GM19238 (cell line): ENCODE results near the gene CAMK2G.

Experiments
- DNase-seq: peaks from one replicate; pipeline ENCODE4 v3.0.0; 2011; ENCODE audit warnings: low spot score; ENCODE audit not compliant: insufficient read length

CAMK2G gene

DNA sequence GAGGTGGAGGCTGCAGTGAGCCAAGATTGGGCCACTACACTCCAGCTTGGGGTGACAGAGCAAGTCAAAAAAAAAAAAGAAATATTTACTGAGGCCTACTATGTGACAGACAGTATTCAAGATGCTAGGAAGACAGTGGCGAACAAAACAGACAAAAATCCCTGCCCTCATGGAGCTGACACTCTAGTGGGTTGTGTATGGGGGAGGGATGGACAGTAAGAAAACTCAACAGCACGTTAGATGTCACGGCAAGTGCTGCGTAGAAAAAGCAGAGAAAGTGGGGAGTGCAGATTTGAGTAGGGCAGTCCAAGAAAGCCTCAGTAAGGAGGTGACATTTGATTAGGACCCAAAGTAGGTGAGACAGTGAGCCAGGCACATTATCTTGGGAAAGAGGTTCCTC, 10.1 kb downstream of the CAMK2G start:
- DNase-seq, result no peak

DNA sequence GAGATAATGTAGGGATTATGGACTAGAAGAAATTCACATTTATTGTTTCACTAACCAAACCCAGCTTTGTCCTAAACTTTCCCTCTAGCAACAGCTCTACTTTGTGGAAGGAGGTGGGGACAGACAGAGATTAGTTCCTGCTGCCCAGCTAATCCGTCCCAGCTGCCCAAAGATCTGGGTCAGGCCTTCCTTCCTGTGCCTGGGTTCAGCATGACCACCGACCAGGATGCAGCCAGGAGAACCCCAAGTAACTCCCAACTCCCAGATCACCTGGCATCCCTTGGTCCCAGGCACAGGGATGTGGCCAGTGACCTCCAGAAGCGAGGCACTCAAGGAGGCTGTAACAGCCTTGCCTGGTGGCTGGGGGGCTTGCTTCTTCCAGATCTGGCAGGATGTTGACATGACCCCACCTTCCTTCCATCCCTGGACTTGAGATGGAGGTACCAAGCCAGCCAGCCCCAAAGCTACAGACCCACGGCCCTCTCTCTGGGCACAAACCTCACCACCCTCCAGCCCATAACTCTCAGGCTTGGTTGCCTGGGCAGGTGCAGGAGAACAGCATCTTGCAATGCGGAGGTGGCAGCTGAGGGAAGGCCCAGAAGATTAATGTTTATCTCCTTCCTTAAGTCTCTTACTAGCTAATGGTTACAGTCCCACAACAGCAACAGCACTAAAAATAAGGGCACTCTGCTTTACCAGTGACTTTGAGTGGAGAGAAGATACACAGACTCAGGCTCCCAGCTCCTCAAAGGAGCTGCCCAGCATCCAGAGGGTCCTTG, 11.1 kb downstream of the CAMK2G start:
- DNase-seq, result no peak

DNA sequence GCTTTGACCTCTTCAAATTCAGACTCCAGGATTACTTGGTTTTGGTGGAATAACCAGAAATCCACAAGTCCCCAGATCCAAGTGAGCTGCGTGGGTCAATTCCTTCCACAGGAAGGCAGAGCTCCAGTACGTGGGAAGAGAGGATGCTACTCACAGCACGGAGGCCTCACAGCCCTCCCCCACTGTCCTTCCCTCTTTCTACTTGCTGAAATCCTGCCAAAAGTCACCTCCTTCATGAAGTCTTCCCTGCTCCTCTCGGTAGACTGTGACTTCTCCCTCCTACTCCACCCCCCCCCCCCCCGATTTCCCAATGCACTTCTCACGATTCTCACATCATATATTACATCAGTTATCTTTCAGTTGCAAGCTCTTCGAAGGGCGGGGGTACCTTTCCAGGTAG, 12.3 kb downstream of the CAMK2G start:
- DNase-seq, result no peak

DNA sequence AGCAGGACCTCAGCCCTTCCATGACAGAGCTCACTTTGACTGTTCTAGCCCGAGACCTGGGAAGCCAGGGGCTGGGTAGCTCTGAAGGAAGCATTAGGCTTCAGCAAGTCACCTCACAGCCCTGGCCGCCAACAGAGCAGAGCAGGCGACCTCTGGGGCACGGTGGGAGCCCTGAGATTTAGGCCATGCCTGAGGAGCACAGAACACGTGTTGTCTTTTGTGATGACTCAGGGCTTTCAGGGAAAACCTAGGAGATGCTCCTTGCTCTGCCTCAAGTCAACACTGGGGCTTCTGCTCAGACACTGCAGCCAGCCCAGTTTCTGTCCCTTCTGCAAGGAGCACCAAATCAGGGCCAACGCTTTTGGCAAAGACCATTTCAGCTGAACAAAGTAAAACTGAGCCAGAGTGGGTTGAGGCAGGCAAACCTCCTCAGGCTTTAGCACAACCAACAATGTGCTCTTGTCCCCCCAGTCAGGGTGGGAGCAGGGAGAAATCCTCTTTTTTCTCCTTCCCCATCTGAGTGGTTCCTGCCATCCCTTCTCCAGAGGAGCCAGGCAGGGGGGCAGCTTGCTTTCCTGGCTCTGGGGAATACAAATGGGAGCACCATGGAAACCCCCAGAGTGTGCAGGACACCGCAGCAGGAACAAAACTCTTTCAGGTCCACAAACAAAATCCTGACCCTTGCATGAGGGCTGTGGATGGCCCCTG, 14.4 kb downstream of the CAMK2G start:
- DNase-seq, result no peak

DNA sequence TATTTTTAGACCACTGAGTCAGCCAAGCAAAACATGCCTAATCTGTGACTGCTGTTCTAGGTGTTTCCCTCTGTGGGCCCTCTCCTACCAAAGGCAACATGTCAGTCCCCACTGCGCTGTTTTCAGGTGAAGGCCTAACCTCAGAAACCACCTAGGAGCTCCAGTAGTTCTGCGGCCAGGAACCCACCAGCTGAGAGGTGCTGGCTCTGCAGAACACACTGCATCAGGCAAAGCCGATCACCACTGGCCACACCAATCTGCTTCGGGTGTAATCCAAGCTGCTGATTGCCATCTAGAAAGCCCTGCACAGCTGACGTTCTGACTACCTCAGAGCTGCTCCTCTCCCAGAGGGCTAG, 14.9 kb downstream of the CAMK2G start:
- no peak for DNase-seq

DNA sequence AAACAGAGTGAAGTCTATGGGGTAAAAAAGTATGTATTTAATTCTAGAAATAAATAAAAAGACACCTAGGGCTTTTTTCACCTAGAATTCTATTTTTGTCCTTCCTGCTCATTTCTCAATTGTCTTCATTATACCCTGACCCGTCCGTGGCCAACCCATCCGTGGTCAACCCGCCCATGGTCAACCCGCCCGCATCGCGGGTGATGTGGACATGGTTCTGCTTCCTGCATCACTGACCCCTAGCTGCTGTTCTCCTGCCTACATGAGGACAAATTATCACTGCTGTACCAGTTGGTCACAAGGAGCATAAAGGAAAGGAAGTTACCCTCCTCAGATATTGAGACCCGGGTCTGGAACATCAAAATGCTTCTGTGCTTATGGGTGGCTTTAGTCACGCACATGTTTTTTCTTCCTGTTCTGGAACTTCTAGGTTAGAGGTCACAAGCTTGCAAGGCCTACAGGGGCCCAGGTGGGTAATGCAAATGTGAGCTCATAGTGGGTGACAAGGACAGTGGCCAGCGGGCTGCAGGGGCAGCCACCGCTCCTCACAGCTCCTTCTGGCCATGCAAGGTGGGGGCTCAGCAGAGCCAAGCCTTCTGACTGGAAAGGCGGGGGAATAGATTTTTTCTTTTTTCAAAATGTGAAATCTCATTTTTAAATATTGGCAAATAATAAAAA, 15.5 kb downstream of the CAMK2G start:
- no peak for DNase-seq

DNA sequence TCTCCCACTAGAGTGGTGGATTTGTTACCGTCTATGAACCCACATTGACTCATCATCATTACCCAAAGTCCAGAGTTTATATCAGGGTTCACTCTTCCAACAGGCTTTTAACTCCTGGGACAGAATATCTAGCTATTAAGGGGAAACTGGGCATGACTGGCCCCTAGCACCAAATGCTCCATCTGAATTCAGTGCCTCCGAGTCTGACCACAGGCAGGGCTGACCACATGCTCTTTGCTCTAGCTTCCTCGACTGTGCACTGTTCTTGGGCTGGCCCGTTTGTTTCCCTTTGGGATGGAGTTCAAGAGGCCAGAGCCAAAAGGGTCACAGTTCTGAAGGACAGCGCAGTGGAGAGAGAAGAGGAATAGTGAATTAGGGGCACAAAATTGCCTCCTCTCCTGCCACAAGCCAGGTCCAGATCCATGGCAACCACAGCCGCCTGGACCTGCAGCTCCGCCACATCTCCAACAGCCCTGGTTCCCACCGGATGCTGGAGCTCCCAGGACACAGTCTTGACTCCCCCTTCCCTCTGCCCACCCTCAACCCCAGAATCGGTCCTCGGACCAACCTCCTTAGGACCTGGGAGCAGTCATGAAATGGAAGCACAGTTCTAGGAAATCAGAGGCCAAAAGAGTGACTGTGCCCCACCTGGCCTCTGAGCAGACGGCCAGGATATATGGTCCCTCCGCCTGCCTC, 16.2 kb downstream of the CAMK2G start:
- DNase-seq, result no peak

DNA sequence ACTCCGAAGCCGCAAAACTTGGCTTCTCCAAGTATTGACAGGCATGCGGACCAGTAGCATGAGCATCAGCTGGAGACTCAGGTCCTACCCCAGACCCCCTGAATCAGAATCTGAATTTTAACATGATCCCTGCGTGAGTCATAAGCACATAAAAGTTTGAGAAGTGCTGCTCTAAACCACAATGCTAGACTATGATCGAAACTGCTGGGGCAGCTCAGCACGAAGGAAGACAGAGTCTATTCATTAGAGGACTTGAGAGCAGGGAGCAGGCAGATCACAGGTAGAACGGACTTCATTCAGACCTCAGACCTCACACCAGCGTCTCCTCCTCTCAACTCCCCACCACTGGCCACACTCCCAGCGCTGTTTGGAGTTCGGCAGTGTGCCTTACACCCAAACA, 16.9 kb downstream of the CAMK2G start:
- no peak for DNase-seq

DNA sequence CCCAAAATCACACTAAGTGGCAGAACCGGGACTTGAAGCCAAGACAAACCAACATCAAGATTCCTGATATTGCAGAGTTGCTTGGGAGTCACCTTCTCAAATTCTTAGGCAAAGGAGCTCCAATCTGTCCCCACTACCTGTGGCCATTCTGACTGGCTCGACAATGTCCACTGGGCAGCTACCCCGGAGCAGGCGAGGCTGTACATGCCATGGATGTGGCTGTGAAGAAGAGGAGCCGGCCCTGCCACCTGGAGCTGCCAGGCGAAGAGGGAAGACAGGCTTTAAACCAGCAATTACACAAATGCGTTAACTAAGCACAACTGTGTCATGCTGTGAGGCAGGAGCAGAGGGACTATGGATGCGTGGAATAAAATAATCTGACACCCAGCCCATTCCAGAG, 18.1 kb downstream of the CAMK2G start:
- no peak for DNase-seq

DNA sequence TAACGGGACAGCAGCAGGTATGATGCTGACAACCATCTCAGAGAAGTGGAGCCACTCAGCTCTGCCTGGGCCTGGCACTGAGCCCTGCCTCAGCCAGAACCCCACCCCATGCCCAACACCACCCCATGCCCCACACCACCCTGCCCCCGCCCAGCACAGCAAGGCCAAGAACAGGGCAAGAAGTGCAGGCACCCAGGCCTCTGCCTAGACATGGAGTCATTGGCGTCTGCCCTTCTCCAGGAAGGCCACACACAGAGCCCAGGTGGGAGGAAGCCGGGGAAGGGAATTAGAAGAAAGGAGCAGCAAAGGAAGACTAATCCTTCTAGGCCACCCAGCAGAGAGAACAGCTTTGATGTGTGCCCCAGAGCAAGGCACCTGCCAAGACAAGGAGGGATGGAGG, 18.9 kb downstream of the CAMK2G start:
- DNase-seq, result no peak

DNA sequence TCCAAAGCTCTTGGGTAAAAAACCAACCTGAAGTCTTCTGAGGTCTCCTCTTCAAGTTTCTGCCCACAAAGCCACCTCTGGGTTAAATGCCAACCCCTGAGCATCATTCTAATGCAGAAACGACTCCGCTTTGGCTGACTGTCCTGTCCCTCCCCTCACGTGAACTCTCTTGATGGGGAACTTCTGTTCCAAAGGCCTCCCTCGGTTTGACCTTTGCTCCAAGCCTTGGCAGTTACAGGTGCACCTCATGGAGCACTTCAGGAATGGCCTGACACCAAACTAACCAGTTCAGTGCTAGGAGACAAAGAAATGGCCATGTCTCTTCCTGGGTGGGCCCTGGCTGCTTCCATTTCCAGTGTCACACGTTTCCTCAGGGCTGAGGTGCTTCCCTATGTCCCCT, 20.0 kb downstream of the CAMK2G start:
- DNase-seq, result no peak

DNA sequence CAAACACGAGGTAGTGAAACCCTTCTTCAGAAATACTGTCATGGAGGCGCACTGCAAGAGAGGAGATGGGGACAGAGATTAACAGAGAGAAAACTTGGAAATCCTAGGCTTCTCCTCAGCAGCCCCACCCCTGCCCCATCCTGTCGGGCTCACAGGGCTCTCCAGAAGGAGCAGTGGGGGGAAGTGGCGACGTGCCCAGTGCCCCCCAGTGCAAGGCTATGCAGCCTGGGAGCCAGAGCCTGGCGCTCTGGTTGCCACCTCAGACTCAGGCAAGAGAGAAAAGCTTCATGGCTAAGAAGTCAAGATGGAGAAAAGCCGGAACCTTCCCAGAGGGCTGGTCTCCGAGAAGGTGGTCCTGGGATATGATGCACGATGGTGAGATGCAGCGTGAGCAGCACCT, 21.2 kb downstream of the CAMK2G start:
- no peak for DNase-seq

DNA sequence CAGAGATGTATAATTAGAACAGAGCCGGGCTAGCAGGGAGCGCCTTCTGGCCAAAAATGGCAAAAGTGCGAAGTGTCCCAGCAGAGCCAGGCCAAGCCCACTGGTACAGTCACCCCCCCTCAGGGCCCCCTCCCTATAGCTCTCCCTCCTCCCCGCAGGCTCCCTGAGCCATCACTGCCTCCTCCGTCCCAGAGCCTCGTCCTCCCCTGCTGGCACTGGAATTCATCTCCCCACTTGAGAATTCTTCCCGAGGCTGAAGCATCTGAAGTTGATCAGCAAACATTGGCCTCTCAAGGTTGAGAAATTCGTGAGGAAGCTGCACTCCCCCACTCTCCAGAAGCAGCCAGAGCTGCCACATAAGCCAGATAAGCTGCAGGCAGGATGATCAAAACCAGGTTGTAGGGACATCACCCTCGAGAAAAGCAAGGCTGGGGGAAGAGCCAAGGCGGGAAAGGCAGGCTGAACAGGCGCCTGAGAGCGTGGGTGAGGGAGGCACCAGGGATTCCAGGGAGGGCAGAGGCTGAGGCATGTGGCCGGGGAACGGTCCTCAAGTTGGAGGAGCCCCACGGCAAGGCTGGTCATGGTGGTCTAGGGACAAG, 23.4 kb downstream of the CAMK2G start:
- DNase-seq, result no peak

DNA sequence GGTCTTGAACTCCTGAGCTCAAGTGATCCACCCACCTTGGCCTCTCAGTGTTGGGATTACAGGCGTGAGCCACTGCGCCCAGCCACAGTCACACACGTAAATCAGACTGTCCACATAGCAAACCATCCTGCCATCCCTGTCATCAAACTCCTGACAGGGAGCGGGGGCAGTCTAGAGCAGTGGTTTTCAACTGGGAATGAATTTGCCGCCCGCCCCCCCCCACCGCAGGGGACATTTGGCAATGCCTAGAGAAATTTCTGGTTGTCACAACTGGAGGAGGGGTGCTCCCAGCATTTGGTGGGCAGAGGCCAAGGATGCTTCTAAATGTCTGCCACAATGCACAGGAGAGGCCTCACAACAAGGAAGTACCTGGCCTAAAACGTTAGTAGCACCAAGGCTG, 24.1 kb downstream of the CAMK2G start:
- DNase-seq, result no peak

DNA sequence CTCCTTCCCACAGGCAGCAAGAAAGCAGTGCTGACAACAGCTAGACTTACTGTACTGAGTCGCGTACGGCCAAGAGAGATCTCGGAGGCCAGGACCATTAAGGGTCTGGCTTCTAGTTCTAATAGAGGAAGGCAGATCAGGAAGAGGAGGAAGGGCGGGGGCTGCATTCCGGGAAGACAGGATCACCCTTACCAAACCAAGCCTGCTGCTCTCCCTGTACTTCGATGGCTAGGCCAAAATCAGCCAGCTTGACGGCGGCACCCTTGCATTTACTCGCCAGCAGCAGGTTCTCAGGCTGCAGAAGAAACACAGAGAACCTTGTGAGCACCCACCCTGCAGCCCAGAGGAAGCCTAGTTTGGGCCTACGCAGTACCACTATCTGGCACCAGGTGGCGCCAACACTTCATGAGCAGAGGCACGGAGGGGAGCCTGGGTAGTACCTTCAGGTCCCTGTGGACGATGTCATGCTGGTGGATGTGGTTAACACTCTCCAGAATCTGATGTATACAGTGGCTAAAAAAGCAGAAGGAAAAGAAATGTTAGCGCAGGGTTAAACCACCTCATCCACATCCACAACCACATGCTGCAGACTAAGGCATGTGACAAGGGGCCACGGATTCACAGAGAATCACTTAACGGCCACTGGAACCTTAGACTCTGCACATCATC, 25.4 kb downstream of the CAMK2G start:
- peak; percentile 95 for DNase-seq

DNA sequence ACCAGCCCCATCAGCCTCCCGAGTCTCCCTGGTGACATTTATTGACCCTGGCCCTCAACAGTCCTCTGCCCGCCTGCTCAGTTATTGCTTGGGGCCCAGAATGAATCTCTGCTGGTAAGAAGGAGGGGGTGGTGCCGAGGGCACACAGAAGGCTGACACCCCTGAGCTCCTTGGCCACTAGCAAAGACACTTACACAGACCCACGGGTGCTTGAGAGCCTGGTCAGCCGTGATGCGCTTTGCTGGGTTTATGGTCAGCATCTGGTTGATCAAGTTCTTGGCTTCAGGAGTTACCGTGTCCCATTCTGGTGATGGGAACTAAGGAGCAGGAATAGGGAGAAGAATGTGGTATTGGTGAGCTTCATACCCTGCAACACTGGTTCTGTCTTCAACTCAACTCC, 27.3 kb downstream of the CAMK2G start:
- DNase-seq, result no peak

DNA sequence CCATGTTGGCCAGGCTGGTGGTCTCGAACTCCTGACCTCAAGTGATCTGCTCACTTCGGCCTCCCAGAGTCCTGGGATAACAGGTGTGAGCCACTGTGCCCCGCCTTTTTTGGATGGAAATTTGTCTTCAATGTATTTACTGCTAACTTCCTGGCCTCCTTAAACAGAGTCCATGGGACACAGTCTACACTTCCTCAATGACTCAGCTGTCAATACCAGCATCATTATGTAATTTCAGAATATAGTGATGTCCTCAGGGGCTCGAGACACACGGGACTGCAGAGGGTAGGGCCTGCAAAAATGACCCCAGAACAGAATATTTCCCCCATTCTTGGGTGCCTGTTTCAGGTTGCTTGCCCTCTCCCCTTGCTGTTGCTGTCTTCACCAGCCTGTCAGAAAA, 31.1 kb downstream of the CAMK2G start:
- no peak for DNase-seq

DNA sequence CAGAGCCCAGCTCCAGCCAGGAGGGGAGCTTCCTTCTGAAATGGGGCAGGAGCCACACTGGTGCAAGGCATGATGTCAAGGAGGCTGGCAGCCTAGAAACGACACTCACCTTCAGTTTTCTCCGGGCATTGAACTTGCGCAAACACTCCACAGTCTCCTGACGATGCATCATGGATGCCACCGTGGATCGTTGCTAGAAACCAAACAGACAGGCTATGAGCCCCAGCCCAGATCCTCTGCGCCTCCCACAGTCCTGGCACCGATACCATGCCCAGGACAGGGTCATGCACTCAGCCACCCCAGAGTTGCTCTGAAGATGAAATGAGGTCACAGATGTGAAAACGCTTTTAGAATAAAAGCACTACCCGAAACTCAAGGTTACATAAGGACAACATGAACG, 32.0 kb downstream of the CAMK2G start:
- DNase-seq, result no peak

DNA sequence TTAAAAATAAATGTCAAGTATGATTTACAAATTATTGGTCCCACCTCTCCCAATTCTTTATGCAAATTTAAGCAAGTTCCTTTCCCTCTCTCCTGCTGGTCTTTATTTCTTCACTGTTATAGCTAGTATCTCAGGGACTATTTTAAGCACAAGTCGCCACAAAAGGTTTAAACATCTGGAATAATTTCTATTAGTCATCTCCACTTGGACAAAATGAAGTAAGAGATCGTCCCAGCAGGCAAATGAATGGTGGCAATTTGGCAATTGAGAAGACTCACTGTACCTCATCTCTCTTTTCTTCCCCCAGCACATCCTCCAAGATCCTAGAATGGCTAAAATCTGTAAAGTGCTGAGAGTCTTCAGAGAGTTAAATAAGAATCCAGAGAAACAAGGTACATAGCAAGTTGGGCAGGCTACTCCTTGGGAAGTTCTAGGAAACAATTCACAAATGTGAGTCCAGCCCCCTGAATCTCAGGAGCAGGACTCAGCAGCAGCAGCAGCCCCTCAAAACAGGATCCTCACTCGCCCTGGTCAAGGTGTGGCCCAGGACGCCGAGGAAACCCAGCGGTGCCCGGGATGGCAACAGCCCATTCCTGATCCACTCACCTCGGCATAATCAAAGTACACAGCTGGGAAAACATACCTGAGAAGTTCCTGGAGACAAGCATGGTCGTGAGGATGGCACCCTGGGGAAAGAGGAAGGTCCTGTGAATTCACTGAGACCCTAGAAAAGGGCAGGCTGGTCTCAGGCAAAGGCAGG, 32.6 kb downstream of the CAMK2G start:
- no peak for DNase-seq

DNA sequence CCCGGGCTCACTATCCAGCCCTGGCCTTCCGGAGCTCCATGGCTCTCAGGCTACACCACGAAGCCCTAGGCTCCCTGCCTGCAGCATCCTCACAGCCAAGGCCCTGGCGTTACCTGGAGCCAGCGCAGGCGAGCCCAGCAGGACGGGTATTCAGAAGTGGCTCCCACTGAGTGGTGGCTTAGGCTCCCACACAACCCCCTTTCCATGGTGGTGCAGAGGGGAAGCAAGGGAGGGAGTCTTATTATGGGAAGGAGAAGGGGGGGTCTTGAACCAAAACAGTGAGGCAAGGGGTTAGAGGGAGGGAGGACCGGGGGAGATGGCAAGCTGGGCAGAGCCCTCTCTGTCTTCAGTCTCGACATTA, 33.3 kb downstream of the CAMK2G start:
- no peak for DNase-seq
